Measurements from ENCODE around the gene ZNF593OS.
A peak's percentile ranks its signal among the peaks of the same experiment; 100 is the strongest.

The ZNF593OS gene

GRCh38 chr1:26171084-26172072 is at the start of gene ZNF593OS:
TSS of gene ZNF593OS (minus strand) at chr1:26171832. CDS start at chr1:26171661, 171 bp downstream.
- DNase-seq = no peak

GRCh38 chr1:26221094-26221493 is 49.5 kb upstream of the ZNF593OS start:
- DNase-seq = peak; percentile 26 to 48

- peak; percentile 35 to 48 for DNase-seq
These were observed 48.7 kb upstream of the ZNF593OS start for GRCh38 chr1:26220199-26220912.

- no peak for DNase-seq
These were observed 47.4 kb upstream of the ZNF593OS start for GRCh38 chr1:26218906-26219494.

GRCh38 chr1:26215246-26215645 is 43.6 kb upstream of the ZNF593OS start:
- no peak for DNase-seq

GRCh38 chr1:26213335-26213905 is 41.8 kb upstream of the ZNF593OS start:
- no peak for DNase-seq

- DNase-seq = no peak
These were observed 41.1 kb upstream of the ZNF593OS start for GRCh38 chr1:26212726-26213125.

- DNase-seq = no peak
These were observed 38.7 kb upstream of the ZNF593OS start for GRCh38 chr1:26210147-26210870.

GRCh38 chr1:26203642-26204318 is 32.1 kb upstream of the ZNF593OS start:
- no peak for DNase-seq

GRCh38 chr1:26200413-26200812 is 28.8 kb upstream of the ZNF593OS start:
- DNase-seq = no peak

- peak in 1 of 2 experiments; percentile 37 for DNase-seq
These were observed 26.2 kb upstream of the ZNF593OS start for GRCh38 chr1:26197813-26198212.

GRCh38 chr1:26197301-26197700 is 25.7 kb upstream of the ZNF593OS start:
- DNase-seq = no peak

GRCh38 chr1:26195805-26196204 is 24.2 kb upstream of the ZNF593OS start:
- DNase-seq = no peak

- no peak for DNase-seq
These were observed 20.1 kb upstream of the ZNF593OS start for GRCh38 chr1:26191739-26192138.

- DNase-seq = peak in 1 of 2 experiments; percentile 64
These were observed 18.8 kb upstream of the ZNF593OS start, which contains the start of gene CATSPER4 for GRCh38 chr1:26190373-26190987. TSS of gene CATSPER4 (plus strand) at chr1:26190602. CDS start at chr1:26190628, 26 bp downstream.

GRCh38 chr1:26189751-26190275 is 18.2 kb upstream of the ZNF593OS start:
- no peak for DNase-seq

GRCh38 chr1:26189331-26189730 is 17.7 kb upstream of the ZNF593OS start:
- no peak for DNase-seq

- DNase-seq = no peak
These were observed 16.8 kb upstream of the ZNF593OS start for GRCh38 chr1:26188477-26188876.

- no peak for DNase-seq
These were observed 16.2 kb upstream of the ZNF593OS start for GRCh38 chr1:26187882-26188281.

- no peak for DNase-seq
These were observed 13.3 kb upstream of the ZNF593OS start for GRCh38 chr1:26184883-26185282.

GRCh38 chr1:26184086-26184485 is 12.5 kb upstream of the ZNF593OS start:
- DNase-seq = no peak
